GM19239 (cell line): ENCODE data around the gene ZIC1.

ENCODE experiments used
- DNase-seq: peaks from one replicate; pipeline ENCODE4 v3.0.0; 2011; ENCODE audit warnings: low spot score; ENCODE audit not compliant: insufficient read length
- FAIRE-seq: peaks from 2 replicates; lab custom pipeline; 2011; peaks lifted over from hg19 to GRCh38; lab: Jason Lieb, UNC

The ZIC1 gene

DNA sequence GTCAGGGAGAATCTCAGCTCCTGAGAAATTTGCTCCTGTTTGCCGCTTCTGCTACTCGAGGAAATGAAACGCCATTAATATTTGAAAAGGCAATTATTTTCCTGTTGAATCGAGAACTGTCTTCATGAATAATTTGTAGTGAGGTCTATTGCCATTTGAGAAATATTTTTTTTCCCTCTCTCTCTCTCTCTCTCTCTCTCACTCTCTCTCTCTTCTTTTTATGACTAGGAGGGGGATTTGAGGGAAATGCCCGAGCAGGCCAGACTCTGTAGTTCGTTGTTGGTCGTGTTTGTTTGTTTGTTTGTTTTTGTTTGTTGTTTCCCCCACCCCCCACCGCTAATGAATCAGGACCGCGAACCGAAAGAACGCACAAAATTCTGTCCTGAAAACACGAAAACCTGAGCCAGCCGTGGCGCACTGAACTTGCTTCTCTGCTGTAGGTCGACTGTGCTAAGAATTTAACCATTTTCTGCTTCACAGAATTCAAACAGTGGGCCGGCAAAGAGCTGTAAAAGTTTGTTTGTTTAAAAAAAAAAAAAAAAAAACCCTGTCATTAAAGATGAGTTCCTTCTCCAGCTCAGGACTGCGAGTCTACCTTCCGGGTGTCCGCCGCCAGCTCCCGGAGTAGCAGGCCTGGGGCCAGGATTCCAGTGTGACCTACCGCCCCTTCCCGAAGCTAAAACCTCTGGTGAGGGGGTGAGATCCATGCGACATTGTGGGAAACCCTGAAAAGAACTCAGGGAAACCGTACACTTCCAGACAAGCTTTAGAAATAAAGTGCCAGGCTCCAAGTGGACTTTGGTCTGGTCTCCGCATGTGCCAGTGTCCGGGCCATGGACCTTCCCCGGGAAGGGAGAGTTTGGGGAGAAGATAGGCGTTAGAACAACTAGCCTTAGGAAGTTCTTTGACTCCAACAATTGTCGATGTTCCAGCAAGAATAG, 15.0 kb upstream of the ZIC1 start:
- DNase-seq: no peak
- FAIRE-seq: no peak

DNA sequence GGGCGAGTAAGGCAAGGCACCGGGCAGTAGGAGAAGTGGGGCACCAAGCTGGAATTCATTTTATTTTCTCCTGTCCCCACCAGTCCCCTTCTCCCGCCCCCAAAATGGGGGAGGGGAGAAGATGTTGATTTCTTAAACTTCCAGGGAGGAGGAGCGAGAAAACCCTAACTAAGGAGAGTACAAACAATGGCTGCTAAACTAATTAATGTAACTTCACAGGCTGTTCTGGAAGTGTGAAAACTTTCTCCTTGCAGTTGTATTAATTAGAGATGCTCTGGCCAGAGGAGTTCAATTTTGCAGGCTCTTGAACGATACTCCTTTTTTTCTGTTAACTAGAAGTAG, 14.3 kb upstream of the ZIC1 start:
- DNase-seq: no peak
- FAIRE-seq: no peak

DNA sequence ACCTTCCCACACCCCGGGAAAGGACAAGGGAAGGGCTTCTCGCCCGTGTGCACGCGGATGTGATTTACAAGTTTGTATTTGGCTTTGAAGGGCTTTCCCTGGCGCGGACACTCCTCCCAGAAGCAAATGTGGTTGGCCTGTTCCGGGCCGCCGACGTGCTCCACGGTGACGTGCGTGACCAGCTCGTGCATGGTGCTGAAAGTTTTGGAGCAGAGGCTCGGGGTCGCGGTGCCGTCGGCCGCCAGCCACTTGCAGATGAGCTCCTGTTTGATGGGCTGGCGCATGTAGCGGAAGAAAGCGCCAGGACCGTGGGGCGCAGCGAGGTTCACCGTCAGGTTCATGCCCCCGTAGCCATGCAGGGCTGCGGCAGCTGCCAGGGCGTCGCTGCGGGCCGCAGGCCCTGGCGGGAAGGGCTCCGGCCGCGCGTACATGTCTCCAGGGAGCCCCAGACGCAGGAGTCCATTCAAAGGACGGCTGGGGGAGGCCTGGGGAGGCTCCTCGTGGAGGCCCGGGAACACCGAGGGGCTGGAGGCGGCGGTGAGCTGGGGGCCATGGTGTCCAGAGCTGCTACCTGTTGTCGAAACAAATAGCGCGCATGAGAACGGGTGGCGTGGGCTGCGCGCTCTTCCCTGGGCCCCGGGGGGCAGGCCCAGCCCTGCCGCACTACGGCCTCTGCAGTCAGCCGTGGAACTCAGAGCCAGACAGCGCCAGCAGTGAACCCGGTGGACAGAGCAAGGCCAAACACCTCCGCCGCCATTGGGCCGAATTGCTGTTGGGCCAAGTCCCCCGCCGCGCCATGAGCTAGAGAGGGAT, 13.1 kb upstream of the ZIC1 start:
- DNase-seq: no peak
- FAIRE-seq: no peak

DNA sequence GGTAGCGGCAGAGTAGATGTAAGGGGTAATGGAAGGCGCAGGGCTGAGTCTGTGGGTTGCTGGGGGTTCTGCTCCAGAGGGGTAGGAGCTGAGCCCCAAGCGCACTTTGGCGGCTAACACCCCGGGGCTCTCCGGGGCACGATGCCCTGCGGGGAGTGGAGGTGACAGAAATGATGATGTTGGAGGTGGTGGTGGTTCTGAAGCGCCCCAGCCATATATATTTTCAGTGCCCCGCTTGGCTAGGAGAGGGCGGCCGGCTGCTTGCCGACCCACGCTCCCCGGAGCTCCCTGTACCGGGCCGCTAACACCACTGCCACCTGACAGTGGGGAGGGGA, 12.5 kb upstream of the ZIC1 start:
- no peak for FAIRE-seq

GRCh38 chr3:147397155-147397874, 11.8 kb upstream of the ZIC1 start:
- FAIRE-seq (no peak), DNase-seq (no peak)

More for the DNA sequence above, 12.5 kb upstream of the ZIC1 start:
- DNase-seq: no peak

DNA sequence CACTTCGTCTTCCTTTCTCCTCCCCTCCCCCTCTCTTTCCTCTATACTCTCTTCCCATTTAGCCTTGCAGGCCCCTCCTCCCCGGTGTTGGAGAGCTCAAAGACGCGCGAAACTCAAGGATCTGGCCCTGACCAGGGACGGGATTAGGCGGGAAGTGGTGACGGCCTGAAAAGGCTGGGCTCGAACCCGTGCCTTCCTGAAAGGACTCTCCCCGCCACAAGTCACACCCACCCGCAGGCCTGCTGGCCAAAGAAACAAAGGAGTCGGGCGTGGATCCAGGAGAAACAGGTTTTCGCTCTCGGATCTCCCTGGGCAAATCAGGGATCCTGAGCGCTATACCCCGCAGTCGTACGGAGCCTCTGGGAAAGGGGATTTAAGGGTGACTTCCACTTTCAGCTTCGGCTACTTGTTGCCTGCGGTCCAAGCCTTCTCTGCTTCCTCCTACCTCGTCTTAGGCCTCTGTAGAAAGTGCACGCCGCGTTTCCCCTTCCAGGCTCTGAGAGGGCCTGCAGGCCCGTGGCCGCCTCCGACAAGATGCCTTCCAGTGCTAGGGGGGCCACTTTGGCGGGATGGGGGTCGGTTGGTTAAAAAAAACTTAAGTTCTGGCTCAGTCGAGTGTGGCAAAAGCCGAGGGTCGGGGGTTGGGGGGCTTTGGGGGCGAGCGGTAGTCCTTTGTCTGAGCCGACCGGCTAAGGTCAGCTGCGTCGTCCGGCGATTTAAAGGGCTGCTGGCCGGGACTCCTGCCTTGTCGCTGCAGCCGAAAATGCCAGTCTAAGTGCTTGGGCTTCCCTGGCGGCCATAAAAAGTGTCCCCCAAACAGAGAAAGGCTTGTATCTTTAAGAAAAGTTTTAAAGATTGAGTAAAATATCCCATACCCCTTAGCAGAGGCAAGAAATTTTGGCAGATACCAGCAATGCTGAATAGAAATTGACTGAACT, 11.0 kb upstream of the ZIC1 start:
- FAIRE-seq: no peak
- DNase-seq: no peak

GRCh38 chr3:147398813-147399534, 10.2 kb upstream of the ZIC1 start:
- no peak for DNase-seq
- no peak for FAIRE-seq

- no peak for DNase-seq
- FAIRE-seq: no peak
Measured at GRCh38 chr3:147400111-147400510, 9.1 kb upstream of the ZIC1 start.

DNA sequence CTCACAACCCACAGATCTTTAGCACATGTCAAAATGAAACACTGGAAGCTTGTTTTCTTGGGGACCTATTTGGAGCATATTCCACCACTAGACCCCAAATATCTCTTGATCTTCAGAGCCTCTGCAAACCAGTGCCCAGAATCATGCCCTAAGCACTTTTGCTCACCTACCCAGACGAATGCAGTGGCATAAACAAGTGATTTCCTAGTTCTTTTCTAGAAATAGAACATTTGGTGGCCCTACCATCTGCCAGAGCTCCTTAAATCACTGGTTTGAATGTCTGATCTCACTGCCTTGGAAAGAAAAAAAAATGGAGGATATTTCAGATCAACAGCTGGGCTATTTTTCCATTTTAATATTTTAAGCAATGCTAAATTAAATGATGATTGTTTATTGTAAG, 8.2 kb upstream of the ZIC1 start:
- FAIRE-seq: no peak
- DNase-seq: no peak

- DNase-seq: no peak
- no peak for FAIRE-seq
Measured at GRCh38 chr3:147401421-147401820, 7.7 kb upstream of the ZIC1 start.

DNA sequence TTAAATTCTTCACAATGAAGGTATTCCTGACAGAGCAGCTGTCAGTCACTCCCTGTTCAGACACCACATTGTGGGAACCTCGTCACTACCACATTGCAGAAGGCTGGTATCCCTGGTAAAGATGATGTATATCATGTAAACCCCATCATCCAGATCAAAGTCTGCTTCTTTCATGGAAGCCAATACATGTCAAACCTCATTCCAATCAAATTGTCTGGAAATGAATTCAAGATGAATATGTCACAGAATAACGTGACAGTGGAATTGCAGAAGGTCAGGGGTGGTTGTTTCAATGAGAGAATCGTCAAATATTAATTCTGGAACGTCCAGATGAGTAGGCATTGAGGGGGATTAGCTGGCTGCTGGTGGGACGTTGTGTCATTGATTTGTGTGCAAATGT, 7.0 kb upstream of the ZIC1 start:
- FAIRE-seq (no peak), DNase-seq (no peak)

DNA sequence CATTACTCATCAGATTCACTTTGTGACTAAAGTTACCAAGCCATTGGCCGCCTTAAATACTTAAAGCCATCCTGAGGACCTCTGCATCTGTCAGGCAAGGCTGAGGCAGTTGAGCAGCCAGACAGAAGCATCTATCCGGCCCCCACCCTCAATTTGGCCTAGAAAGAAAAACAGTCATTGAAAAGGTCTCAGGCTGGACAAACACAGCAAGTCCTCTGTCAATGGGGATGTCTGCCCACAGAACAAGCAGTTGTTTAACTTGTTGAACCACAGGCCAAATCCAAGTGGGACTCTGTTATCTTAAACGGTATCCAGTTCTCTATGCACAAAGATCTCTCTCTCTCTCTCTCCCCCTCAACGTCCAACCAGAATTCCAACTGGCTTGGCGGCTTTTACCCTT, 5.7 kb upstream of the ZIC1 start:
- DNase-seq: no peak

DNA sequence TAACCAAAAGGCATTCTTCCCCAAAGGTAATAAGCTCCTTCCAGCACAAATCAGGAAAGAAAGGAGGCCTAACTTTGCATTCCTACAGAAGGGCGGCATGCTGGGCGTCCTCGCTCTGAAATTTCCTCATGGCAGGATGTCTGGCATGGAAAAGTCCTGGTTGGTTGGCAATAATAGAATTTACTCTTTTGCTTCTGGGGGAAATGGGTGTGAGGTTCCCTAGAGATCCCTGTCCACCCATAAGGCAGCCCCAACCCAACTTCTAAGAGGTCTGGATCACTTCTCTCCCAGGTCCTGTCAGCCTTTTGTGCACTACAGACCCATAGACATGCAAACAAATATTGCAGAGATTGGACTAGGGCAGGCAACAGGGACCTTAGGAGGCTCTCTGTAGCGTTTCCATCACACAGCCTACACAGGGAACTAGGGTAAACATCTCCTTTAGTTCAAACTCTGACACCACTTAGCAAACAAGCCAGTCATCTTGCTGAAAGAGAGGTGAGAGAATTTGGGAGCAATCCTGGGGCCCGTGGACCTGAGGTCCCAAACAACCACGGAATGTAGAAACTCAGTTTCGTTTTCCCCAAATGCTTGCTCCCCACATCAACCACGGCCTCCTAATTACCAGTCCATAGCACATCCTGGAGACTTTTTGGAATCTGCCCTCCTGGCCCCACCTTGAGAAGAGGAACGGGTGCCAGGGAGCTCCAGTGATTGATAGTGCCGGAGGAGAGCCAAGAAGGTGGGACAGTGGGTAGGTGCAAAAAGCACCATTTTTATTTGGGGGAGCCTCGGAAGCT, 5.0 kb upstream of the ZIC1 start:
- FAIRE-seq (no peak), DNase-seq (no peak)

More for the DNA sequence above, 5.7 kb upstream of the ZIC1 start:
- FAIRE-seq: no peak

DNA sequence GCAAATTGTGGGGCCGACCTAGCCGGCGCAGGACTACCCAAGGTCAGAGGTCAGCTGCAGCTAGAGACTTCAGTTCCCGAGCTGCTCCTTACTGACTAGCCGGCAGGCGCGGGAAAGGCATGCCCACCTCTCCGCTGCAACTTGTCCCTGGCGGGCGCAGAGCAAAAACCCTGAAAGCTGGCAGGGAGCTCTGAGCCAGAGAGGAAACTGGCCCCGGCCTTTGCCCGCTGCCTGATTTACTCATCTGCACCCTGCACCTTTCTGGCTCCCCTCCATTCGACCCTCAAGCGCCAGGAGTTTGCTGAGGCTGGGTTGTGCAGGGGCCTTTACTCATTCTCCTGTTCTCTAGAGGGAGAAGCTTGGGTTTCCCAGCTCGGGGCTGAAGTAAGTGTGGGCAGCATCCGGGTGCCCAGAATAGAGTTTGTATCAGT, 4.3 kb upstream of the ZIC1 start:
- FAIRE-seq: no peak
- DNase-seq: no peak

DNA sequence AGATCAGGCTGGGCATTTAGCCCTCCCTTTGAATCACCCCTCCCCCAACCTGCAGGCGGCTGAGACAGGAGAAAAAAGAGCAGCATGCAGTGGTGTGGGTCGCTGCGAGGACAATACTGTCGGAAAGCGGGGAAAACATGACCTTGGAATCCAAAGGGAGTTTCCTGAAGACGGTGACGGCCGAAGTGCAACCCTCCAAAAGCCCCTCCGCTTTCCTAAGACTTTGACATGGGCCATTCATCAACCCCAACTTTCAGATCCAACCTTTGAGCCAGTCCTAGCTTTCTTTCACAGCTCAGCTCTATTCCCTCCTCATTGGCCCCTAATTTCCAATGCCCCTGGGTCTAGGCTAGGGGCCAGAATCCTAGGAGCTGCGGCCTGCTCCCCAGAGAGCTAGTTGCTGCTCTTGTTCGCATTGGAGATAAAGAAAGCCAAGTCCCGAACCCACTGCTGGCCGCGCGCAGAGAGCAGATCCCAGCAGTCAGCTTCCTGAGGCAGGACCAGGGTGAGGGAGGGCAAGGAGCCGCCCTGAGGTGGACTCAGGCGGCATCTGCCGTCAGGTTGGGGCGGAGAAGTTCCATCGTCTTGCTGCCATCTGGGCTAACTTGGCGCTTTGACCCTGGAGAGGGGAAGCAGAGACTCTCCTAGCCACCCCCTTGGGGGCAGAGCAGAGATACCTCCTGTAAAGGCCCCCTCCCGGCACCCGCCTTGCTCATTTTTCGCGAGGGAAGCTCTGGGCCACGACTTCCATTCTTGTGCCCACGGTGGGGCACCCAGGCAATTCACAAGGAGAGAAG, 3.7 kb upstream of the ZIC1 start:
- DNase-seq (no peak), FAIRE-seq (no peak)

GRCh38 chr3:147406028-147406931, 2.9 kb upstream of the ZIC1 start, which contains the start of gene ZIC4:
ZIC4 (minus strand) TSS chr3:147406543; CDS start chr3:147402797, 3,746 bp downstream.
- FAIRE-seq (no peak), DNase-seq (no peak)
